Measurements from ENCODE around the gene MRPL39.

GRCh38 chr21:25558123-25558522 lies 49.2 kb downstream of the MRPL39 start:
- TF ChIP-seq CTCF (conservative IDR thresholded peaks at IDR 0.05; ENCODE audit: low read length) (no peak), EZH2phosphoT487 (IDR thresholded peaks at IDR 0.05; ENCODE audit: borderline replicate concordance, low read depth, low read length) (no peak)

All from OCI-LY7 (cell line).